ENCODE data around the gene TMX2. TPM values are rescaled to one million over a fixed set of nuclear protein-coding genes. Genes with fewer than 3 reads are reported as not detected.

Gene TMX2
- total and polyA plus RNA-seq, 9 of the 15 experiments (the other 6 are each of a cell fraction or from before 2014, with no cell fraction given) = 176 to 433 (median 227) TPM

DNA sequence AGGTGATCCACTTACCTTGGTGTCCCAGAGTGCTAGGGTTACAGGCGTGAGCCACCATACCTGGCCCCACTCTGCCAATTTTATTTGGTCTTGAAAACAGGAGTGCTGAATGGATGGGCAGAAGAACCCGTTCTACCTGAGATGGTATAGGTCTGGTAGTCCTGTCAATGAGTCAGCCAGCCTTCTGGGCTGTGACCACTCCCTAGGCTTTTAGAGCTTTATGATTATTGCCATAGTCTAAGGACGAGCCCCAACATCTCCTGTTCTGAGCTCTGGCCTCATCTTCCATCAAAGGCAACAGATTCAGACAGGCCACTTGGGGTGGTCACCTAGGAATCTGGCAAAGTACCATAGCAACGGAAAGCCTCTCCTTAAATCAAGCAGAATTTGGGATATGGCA lies 33.0 kb upstream of the TMX2 start:
- no peaks in the 10 kb centered on the region for H3K9me3 ChIP-seq (replicated peaks; ENCODE audit: control insufficient read depth, insufficient read depth, low read depth, low read length)
- no peak for FAIRE-seq
- no peak; the same call in 2 of the 3 replicates for ATAC-seq
- POLR2A ChIA-PET = interaction anchor here (0.6 to 2.7 kb wide), 3 partner anchors 9 to 117 kb away, joined by 6 to 16 read pairs (median 11); no protein-coding TSS in a partner anchor
- CTCF ChIA-PET (ENCODE audit: low intra/inter-chr PET ratio) = interaction anchor here (0.6 kb wide), 1 partner anchor 10 kb away, joined by 3 read pairs; no protein-coding TSS in a partner anchor
- H3K27ac ChIP-seq (ENCODE audit: extremely low read depth, low read depth, low read length) = no peak overlapping the region
- H3K79me2 ChIP-seq (ENCODE audit: control insufficient read depth, insufficient read depth, low read length) = peaks cover 84% of the 10 kb centered on the region
- no peak overlapping the region for H3K4me3 ChIP-seq
- 71% methylated on average over 4 of the region's 4 CpGs for WGBS (ENCODE audit: insufficient coverage, low coverage, missing lambda C conversion rate)
- no TSS peak for BruUV-seq (replicated peaks)
- no peaks in the 10 kb centered on the region for H3K27me3 ChIP-seq (ENCODE audit: control insufficient read depth in 2 of 2, insufficient read depth in 2 of 2, low read length in 2 of 2)
- peaks cover 82% of the 10 kb centered on the region for H3K36me3 ChIP-seq (ENCODE audit: control insufficient read depth, insufficient read depth, low read length)
- H4K20me1 ChIP-seq (replicated peaks; ENCODE audit: control insufficient read depth, insufficient read depth, low read length) = peaks cover 28% of the 10 kb centered on the region
- peak overlapping the region; percentile 27; the same call in 1 of the 2 replicates for H3K4me2 ChIP-seq (ENCODE audit: insufficient read depth, low read length)
- DNase-seq (ENCODE audit: extremely low read depth in 1 of 4, low spot score in 3 of 4) = no peak
- H3K4me1 ChIP-seq (replicated peaks in 1 of 2; ENCODE audit: control insufficient read depth in 2 of 2, insufficient read depth in 2 of 2, low read length in 2 of 2) = peaks cover 3 to 26% of the 10 kb centered on the region in 2 experiments; a peak in 3 of 5 replicates
- no peak overlapping the region for H2AFZ ChIP-seq (ENCODE audit: low read depth, low read length)
- intact Hi-C loops (cut with micrococcal nuclease) = no loop called here
- peaks cover 10% of the 10 kb centered on the region for H3K9me1 ChIP-seq (ENCODE audit: control insufficient read depth, insufficient read depth, low read length)
- in situ Hi-C loops (cut with MboI) = no loop called here
- no peak overlapping the region for H3K9ac ChIP-seq (ENCODE audit: insufficient read depth in 1 of 2, low read depth in 2 of 2, low read length in 2 of 2)
- TF ChIP-seq ZNF584 (CRISPR knock-in tag; IDR thresholded peaks at IDR 0.05; ENCODE audit: low read depth) (no peak), HDAC3 (IDR thresholded peaks at IDR 0.05; ENCODE audit: borderline replicate concordance, partially characterized antibody) (no peak), SNRNP70 (optimal IDR thresholded peaks at IDR 0.05; ENCODE audit: low read depth, low read length) (no peak), ZNF140 (CRISPR knock-in tag; IDR thresholded peaks at IDR 0.05) (no peak), KDM5B (IDR thresholded peaks at IDR 0.05; ENCODE audit: insufficient replicate concordance, low read depth, low read length) (no peak)
- TF ChIP-seq, protein P1, sequence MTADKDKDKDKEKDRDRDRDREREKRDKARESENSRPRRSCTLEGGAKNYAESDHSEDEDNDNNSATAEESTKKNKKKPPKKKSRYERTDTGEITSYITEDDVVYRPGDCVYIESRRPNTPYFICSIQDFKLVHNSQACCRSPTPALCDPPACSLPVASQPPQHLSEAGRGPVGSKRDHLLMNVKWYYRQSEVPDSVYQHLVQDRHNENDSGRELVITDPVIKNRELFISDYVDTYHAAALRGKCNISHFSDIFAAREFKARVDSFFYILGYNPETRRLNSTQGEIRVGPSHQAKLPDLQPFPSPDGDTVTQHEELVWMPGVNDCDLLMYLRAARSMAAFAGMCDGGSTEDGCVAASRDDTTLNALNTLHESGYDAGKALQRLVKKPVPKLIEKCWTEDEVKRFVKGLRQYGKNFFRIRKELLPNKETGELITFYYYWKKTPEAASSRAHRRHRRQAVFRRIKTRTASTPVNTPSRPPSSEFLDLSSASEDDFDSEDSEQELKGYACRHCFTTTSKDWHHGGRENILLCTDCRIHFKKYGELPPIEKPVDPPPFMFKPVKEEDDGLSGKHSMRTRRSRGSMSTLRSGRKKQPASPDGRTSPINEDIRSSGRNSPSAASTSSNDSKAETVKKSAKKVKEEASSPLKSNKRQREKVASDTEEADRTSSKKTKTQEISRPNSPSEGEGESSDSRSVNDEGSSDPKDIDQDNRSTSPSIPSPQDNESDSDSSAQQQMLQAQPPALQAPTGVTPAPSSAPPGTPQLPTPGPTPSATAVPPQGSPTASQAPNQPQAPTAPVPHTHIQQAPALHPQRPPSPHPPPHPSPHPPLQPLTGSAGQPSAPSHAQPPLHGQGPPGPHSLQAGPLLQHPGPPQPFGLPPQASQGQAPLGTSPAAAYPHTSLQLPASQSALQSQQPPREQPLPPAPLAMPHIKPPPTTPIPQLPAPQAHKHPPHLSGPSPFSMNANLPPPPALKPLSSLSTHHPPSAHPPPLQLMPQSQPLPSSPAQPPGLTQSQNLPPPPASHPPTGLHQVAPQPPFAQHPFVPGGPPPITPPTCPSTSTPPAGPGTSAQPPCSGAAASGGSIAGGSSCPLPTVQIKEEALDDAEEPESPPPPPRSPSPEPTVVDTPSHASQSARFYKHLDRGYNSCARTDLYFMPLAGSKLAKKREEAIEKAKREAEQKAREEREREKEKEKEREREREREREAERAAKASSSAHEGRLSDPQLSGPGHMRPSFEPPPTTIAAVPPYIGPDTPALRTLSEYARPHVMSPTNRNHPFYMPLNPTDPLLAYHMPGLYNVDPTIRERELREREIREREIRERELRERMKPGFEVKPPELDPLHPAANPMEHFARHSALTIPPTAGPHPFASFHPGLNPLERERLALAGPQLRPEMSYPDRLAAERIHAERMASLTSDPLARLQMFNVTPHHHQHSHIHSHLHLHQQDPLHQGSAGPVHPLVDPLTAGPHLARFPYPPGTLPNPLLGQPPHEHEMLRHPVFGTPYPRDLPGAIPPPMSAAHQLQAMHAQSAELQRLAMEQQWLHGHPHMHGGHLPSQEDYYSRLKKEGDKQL (CRISPR knock-in tag; IDR thresholded peaks at IDR 0.05; ENCODE audit: borderline replicate concordance) = no peak
- TF ChIP-seq, protein P2, sequence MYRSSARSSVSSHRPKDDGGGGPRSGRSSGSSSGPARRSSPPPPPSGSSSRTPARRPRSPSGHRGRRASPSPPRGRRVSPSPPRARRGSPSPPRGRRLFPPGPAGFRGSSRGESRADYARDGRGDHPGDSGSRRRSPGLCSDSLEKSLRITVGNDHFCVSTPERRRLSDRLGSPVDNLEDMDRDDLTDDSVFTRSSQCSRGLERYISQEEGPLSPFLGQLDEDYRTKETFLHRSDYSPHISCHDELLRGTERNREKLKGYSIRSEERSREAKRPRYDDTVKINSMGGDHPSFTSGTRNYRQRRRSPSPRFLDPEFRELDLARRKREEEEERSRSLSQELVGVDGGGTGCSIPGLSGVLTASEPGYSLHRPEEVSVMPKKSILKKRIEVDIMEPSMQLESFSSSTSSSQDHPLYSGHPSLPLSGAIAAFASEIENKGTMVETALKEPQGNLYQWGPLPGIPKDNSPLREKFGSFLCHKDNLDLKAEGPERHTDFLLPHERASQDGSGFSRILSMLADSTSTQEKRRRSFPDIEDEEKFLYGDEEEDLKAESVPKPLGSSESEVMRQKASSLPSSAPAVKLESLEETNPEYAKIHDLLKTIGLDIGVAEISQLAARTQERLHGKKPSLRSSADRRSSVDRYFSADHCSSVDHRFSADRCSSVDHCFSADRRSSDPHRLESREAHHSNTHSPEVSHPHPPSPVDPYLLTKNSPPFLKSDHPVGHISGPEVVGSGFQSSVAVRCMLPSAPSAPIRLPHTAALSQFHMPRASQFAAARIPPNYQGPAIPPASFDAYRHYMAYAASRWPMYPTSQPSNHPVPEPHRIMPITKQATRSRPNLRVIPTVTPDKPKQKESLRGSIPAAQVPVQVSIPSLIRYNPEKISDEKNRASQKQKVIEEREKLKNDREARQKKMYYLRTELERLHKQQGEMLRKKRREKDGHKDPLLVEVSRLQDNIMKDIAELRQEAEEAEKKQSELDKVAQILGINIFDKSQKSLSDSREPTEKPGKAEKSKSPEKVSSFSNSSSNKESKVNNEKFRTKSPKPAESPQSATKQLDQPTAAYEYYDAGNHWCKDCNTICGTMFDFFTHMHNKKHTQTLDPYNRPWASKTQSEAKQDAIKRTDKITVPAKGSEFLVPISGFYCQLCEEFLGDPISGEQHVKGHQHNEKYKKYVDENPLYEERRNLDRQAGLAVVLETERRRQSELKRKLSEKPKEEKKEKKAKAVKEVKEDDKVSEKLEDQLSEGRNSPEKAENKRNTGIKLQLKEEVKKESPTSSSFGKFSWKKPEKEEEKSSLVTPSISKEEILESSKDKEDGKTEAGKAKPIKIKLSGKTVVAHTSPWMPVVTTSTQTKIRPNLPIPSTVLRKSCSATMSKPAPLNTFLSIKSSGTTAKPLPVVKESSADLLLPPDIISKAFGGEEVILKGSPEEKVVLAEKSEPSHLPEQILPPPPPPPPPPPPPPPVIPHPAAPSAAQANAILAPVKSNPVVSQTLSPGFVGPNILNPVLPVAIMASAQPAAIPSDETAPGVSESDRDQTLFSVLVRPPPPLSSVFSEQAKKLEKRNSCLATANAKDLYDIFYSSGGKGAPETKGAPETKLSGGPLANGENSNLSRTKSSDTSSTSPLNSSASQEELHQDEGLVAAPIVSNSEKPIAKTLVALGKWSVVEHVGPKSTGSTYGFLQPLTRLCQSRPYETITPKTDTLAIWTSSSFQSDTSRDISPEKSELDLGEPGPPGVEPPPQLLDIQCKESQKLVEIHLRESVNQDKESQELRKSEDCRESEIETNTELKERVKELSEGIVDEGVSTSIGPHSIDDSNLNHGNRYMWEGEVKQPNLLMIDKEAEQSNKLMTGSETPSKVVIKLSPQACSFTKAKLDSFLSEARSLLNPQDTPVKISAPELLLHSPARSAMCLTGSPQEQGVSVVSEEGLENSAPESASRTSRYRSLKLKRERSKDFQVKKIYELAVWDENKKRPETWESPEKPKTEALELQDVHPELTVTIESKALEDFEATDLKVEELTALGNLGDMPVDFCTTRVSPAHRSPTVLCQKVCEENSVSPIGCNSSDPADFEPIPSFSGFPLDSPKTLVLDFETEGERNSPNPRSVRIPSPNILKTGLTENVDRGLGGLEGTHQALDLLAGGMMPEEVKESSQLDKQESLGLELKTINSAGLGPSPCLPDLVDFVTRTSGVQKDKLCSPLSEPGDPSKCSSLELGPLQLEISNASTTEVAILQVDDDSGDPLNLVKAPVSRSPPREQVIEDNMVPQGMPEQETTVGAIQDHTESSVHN (IDR thresholded peaks at IDR 0.05; ENCODE audit: borderline replicate concordance in 1 of 2, low read depth in 1 of 2) = no peak
